Glutamatergic neuron (in vitro differentiated cells): ENCODE measurements around the gene OSGEP. TPM values are rescaled to one million over a fixed set of nuclear protein-coding genes. Genes with fewer than 3 reads are reported as not detected.
"Not testable (repeated sequence)": the region's sequence is repeated elsewhere in the genome, so short reads cannot be mapped to it uniquely, and the experiment has no call there.

Experiments used
- DNase-seq: peaks from one replicate; pipeline ENCODE4 v3.0.0; 2022
- H3K27ac Mint-ChIP-seq: one replicate; pipeline ENCODE4 v1.8.0; 2020; ENCODE audit warnings: mild to moderate bottlenecking, mixed read lengths, inconsistent platforms; ENCODE audit not compliant: unreplicated experiment
- H3K27me3 Mint-ChIP-seq: one replicate; pipeline ENCODE4 v1.8.0; 2020; ENCODE audit warnings: mild to moderate bottlenecking, moderate library complexity, mixed read lengths, inconsistent platforms; ENCODE audit not compliant: unreplicated experiment
- H3K36me3 Mint-ChIP-seq: one replicate; pipeline ENCODE4 v1.8.0; 2020; ENCODE audit warnings: mild to moderate bottlenecking, mixed read lengths, inconsistent platforms; ENCODE audit not compliant: unreplicated experiment
- H3K4me1 Mint-ChIP-seq: one replicate; pipeline ENCODE4 v1.8.0; 2020; ENCODE audit warnings: mild to moderate bottlenecking, low read depth, mixed read lengths, inconsistent platforms; ENCODE audit not compliant: unreplicated experiment
- H3K4me3 Mint-ChIP-seq: one replicate; pipeline ENCODE4 v1.8.0; 2020; ENCODE audit warnings: mild to moderate bottlenecking, mixed read lengths, inconsistent platforms; ENCODE audit not compliant: unreplicated experiment
- H3K9me3 Mint-ChIP-seq: one replicate; pipeline ENCODE4 v1.8.0; 2020; ENCODE audit warnings: mild to moderate bottlenecking, moderate library complexity, mixed read lengths, inconsistent platforms; ENCODE audit not compliant: unreplicated experiment
- total RNA-seq: library from RNA; stranded (reverse); fragmentation: NEBNext Ultra II Directional; extraction: Animal tissue kit (Norgen Biotek cat#: 25700); gene quantifications from one replicate; pipeline ENCODE4 v1.2.1, GENCODE V29; 2021; ENCODE audit not compliant: unreplicated experiment
- TF ChIP-seq, protein P1 (sequence below): fragments of 200-600 bp; sonication (generic); IDR thresholded peaks from one replicate; pipeline ENCODE4 v1.5.0; 2021; ENCODE audit not compliant: partially characterized antibody, unreplicated experiment

Gene OSGEP
- total RNA-seq, 1 donor from 2014 or later = 65.0 TPM

DNA sequence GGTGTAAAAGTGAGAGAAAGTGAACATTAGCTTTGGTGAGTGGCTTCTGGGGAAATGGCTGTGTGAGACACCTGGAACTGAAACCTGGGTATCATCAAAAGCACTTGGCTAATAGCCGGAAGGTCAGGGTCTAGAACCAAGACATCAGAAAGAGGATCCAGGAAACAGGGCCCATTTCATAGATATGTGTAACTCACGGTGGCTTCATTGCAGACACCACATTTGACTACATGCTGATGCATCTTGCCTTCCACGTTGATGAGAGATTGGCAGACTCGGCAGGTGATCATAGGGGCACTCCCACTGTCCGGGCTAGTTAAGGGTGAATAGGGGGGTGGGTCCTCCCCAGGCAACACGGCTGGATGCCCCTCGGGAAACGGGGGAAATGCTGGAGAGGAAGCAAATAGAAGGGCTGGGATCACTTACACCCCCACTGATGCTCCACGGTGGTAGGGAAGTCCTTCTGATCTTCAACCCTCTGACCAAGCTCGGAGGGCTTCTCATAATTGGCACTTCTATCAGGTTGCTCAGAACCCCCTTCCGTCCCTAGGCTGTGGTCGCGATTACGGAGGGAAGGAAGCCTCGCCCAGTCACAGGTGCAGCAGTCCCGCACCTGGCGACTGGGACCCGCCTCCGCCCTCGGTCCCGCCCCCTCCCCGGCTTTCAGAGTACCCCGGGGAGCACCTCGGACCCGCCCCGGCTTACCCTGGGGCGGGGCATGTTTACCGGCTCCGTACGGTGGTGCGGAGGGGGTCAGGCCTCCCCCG, 6.0 kb upstream of the OSGEP start:
- Mint-ChIP-seq H3K9me3 (peaks cover 13% of the 10 kb centered on the region), H3K27me3 (peaks cover 10% of the 10 kb centered on the region), H3K4me3 (peak overlapping the region; percentile 94), H3K27ac (peak overlapping the region; percentile 63), H3K4me1 (peaks cover 24% of the 10 kb centered on the region), H3K36me3 (no peaks in the 10 kb centered on the region)
- peak; percentile 48 for DNase-seq
- TF ChIP-seq, protein P1, sequence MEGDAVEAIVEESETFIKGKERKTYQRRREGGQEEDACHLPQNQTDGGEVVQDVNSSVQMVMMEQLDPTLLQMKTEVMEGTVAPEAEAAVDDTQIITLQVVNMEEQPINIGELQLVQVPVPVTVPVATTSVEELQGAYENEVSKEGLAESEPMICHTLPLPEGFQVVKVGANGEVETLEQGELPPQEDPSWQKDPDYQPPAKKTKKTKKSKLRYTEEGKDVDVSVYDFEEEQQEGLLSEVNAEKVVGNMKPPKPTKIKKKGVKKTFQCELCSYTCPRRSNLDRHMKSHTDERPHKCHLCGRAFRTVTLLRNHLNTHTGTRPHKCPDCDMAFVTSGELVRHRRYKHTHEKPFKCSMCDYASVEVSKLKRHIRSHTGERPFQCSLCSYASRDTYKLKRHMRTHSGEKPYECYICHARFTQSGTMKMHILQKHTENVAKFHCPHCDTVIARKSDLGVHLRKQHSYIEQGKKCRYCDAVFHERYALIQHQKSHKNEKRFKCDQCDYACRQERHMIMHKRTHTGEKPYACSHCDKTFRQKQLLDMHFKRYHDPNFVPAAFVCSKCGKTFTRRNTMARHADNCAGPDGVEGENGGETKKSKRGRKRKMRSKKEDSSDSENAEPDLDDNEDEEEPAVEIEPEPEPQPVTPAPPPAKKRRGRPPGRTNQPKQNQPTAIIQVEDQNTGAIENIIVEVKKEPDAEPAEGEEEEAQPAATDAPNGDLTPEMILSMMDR = no peak

DNA sequence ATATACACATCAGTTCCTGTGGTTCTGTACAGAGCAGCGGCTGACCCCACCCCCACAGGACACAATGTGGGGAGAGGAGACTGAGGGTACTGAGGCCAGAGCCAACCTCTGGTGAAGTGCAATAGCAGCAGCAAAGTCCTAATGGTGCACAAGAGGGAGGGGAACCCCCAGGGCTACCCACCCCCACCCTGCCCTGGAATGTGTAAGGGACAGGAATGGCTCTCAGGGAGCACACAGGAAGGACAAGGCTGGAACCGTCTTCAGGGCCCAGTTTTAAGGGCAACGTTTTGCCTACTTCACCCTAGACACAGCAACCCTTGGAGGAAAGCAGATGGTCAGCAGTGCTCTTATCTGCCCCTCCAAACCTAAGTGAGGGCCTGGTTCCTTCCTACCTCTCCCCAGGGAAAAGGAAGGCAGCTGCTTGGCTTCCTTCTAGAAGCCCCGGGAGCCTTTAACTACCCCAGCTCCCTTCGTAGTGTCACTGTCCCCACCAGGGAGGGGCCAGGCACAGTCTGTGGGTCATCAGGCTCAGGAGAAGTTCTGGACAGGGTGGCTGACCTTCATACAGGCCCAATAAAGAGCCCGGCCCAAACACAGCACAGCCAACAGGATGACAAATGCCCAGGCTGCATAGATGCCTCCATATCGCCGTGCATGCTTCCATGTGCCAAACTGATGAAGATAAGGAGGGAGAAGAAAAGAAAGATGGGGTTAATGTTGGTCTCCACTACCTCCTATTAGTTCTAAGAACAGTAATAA, 3.6 kb upstream of the OSGEP start:
- TF ChIP-seq, protein P1 = no peak
- Mint-ChIP-seq H3K27me3 (peaks cover 7% of the 10 kb centered on the region), H3K27ac (peak overlapping the region; percentile 62), H3K4me3 (peak overlapping the region; percentile 53), H3K9me3 (peaks cover 13% of the 10 kb centered on the region), H3K4me1 (peaks cover 24% of the 10 kb centered on the region), H3K36me3 (no peaks in the 10 kb centered on the region)
- DNase-seq = no peak

DNA sequence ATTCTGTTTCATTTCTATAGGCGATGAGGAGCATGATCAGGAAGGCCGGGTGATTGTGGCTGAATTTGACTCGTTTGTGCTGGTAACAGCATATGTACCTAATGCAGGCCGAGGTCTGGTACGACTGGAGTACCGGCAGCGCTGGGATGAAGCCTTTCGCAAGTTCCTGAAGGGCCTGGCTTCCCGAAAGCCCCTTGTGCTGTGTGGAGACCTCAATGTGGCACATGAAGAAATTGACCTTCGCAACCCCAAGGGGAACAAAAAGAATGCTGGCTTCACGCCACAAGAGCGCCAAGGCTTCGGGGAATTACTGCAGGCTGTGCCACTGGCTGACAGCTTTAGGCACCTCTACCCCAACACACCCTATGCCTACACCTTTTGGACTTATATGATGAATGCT, 2.4 kb upstream of the OSGEP start:
- Mint-ChIP-seq H3K27ac (no peak overlapping the region), H3K27me3 (peaks cover 7% of the 10 kb centered on the region)
- TF ChIP-seq, protein P1 = no peak

DNA sequence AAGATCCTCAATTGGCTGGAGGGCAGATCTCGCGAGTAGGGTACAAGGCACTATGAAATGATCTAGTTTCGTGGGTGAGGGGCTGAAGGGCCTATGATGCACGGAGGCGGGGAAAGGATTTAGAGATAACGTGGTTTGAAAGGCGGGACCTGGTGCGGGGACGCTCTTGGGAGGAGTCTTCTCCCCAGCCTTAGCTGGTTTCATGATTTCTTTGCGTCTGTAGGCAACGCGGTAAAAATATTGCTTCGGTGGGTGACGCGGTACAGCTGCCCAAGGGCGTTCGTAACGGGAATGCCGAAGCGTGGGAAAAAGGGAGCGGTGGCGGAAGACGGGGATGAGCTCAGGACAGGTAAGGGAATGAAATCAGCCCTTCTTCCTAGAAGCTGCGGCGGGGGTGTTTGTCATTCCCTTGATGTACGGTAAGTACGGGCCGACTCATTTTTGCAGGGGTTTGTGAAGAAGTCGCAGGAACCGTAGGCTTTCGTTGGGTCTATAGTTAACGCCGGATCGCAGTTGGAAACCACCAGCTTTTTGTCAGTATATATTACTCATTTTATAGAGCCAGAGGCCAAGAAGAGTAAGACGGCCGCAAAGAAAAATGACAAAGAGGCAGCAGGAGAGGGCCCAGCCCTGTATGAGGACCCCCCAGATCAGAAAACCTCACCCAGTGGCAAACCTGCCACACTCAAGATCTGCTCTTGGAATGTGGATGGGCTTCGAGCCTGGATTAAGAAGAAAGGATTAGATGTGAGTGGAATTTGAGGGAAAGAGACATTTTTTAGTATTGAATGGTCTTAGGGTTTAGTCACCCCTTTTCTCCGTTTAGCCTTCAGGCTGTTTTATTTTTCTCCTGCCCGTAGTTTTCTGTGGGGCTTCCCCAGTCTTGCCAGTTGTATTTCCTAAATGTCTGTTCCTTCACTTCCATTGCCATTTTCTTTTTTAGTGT, 1.0 kb upstream of the OSGEP start:
- peaks cover 3% of the 10 kb centered on the region for H3K27me3 Mint-ChIP-seq
- H3K9me3 Mint-ChIP-seq = peaks cover 10% of the 10 kb centered on the region
- TF ChIP-seq, protein P1 = no peak
- no peak for DNase-seq
- no peaks in the 10 kb centered on the region for H3K36me3 Mint-ChIP-seq
- H3K4me3 Mint-ChIP-seq = no peak overlapping the region
- peaks cover 24% of the 10 kb centered on the region for H3K4me1 Mint-ChIP-seq
- H3K27ac Mint-ChIP-seq = no peak overlapping the region

More for the DNA sequence above, 2.4 kb upstream of the OSGEP start:
- Mint-ChIP-seq H3K36me3 (no peaks in the 10 kb centered on the region), H3K9me3 (peaks cover 13% of the 10 kb centered on the region), H3K4me3 (no peak overlapping the region), H3K4me1 (peaks cover 24% of the 10 kb centered on the region)
- DNase-seq = no peak

DNA sequence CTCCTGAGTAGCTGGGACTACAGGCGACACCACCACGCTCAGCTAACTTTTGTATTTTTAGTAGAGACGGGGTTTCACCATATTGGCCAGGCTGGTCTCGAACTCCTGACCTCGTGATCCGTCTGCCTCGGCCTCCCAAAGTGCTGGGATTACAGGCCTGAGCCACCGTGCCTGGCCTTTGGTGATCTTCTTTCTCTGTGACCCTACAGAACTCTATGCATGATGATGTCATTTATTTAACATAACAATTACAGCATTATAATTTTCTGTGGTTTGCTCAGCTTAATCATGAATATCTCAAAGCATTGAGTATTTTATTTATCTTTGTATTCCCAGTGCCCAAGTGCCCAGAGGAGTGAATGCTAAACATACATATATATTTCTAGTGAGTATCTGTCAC, 1.8 kb downstream of the OSGEP start:
- H3K27me3 Mint-ChIP-seq, H3K9me3 Mint-ChIP-seq, H3K27ac Mint-ChIP-seq, H3K36me3 Mint-ChIP-seq, DNase-seq: not testable (repeated sequence)
- peaks cover 14% of the 10 kb centered on the region for H3K4me1 Mint-ChIP-seq
- H3K4me3 Mint-ChIP-seq = peak overlapping the region; percentile 61
